SK-N-MC (cell line): ENCODE measurements around the gene SMAD3.

Experiments used
- EZH2 ChIP-seq: fragments of 200-600 bp; sonication (generic); IDR thresholded peaks from one replicate; pipeline ENCODE4 v1.6.1; 2017; ENCODE audit warnings: antibody characterized with exemption
- FOXP2 ChIP-seq: optimal IDR thresholded peaks from 2 replicates; pipeline ENCODE3; 2011; ENCODE audit warnings: mild to moderate bottlenecking, moderate library complexity; ENCODE audit not compliant: insufficient read depth; ENCODE audit errors: extremely low read length, control extremely low read depth
- POLR2AphosphoS5 ChIP-seq: IDR thresholded peaks from 2 replicates; pipeline ENCODE4 v1.6.1; 2012; ENCODE audit warnings: mild to moderate bottlenecking, low read depth, low read length, borderline replicate concordance

GRCh38 chr15:67208396-67208795 lies 143.0 kb downstream of the SMAD3 start:
- no peak for TF ChIP-seq POLR2AphosphoS5
- TF ChIP-seq EZH2: no peak
- no peak for TF ChIP-seq FOXP2
